Naive thymus-derived CD8-positive, alpha-beta T cell (primary cell): ENCODE data around the gene CCDC85B. TPM values are rescaled to one million over a fixed set of nuclear protein-coding genes. Genes with fewer than 3 reads are reported as not detected.

Source experiments
- ATAC-seq, 2 donors: fragments of 150-1000 bp; cut with Tn5 transposase in 1 of 2; sonication (Bioruptor Pico), chemical (Tn5 transposase) in 1 of 2; 1 replicate in 1 of 2; 2 replicates in 1 of 2; pipeline ENCODE4 v1.10.0; 2021; ENCODE audit warnings: mild to moderate bottlenecking in 2 of 2, moderate library complexity in 2 of 2
- POLR2A ChIA-PET: fragments of 350-600 bp; sonication (Branson Sonifier 250); formaldehyde crosslinking; loops from one replicate; lab custom pipeline; 2021; ENCODE audit warnings: antibody characterized with exemption; lab: Charles Lee
- DNase-seq, 10 donors: peaks; one replicate each; pipeline versions ENCODE4 v3.0.0 to v3.0.0-alpha.2; 2020 to 2022
- H3K27ac Mint-ChIP-seq, 10 donors: one replicate each; pipeline ENCODE4 v1.8.0; 2020 to 2022; ENCODE audit warnings: mild to moderate bottlenecking in 10 of 10, mixed read lengths in 10 of 10, moderate library complexity in 4 of 10, inconsistent platforms in 1 of 10
- H3K27me3 Mint-ChIP-seq, 5 donors: one replicate each; pipeline ENCODE4 v1.8.0; 2021 to 2022; ENCODE audit warnings: mixed read lengths in 5 of 5
- H3K36me3 Mint-ChIP-seq, 3 donors: one replicate each; pipeline ENCODE4 v1.8.0; 2020 to 2022; ENCODE audit warnings: mixed read lengths in 3 of 3, mild to moderate bottlenecking in 2 of 3, inconsistent platforms in 1 of 3
- H3K4me1 Mint-ChIP-seq, 4 donors: one replicate each; pipeline ENCODE4 v1.8.0; 2021 to 2022; ENCODE audit warnings: mixed read lengths in 4 of 4
- H3K4me3 Mint-ChIP-seq, 10 donors: one replicate each; pipeline ENCODE4 v1.8.0; 2020 to 2022; ENCODE audit warnings: mild to moderate bottlenecking in 10 of 10, mixed read lengths in 10 of 10, moderate library complexity in 6 of 10, inconsistent platforms in 1 of 10
- H3K9me3 Mint-ChIP-seq, 9 donors: one replicate each; pipeline ENCODE4 v1.8.0; 2020 to 2022; ENCODE audit warnings: mixed read lengths in 9 of 9, mild to moderate bottlenecking in 3 of 9, inconsistent platforms in 1 of 9, moderate library complexity in 1 of 9
- polyA plus RNA-seq, 3 donors: library from polyadenylated mRNA; unstranded; fragments of 300-500 nt; fragmentation: Illumina TruSeq; gene quantifications; one replicate each; pipeline ENCODE4 v1.2.3, GENCODE V29; 2021
- total RNA-seq, 8 experiments: library from RNA in 2 of 8; stranded (reverse) in 2 of 8; gene quantifications; one replicate each; pipeline ENCODE4 v1.2.3 and lab custom pipeline; 2021 to 2026

The CCDC85B gene
- total and polyA plus RNA-seq, 5 experiments from 2014 or later: 25.8 to 83.6 (median 77.2) TPM

DNA sequence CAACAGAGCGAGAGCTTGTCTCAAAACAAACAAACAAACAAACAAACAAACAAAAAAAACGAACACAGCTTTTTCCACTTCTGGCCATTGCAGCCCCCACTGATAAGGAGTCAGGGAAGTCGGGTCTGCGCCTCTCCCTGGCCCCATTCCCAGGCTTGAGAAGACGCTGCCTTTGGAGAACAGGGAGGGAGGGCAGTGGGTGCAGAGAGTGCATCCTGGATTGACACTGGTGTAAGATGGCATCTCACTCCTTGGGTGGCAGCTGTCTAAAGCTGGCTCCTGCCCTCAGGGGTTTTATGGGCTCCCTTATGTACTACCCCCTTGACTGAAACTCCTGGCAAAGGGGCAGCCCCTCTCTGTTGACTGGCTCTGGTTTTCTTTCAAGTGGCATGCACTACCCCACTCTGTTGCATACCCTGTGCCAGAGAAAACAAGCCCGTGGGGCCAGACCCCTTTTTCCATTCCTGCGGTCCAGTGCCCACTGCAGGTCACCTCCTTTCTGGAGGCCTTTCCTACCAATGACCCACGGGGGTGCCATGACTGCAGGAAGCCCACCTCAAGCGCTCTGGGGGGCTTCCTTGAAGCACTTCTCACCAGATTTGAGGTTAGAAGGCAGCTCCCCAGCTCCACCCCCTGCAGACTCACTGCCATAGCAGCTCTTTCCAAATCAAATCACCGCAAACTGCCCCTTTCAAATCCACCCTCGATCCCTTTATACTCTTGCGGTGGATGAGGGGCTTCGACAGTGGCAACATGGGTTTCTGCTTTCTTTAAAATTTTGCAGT is 41.5 kb downstream of the CCDC85B start:
- H3K4me1 Mint-ChIP-seq: peaks cover 22 to 53% (median 42%) of the 10 kb centered on the region in 4 donors
- ATAC-seq: peak; percentile 33 to 42

DNA sequence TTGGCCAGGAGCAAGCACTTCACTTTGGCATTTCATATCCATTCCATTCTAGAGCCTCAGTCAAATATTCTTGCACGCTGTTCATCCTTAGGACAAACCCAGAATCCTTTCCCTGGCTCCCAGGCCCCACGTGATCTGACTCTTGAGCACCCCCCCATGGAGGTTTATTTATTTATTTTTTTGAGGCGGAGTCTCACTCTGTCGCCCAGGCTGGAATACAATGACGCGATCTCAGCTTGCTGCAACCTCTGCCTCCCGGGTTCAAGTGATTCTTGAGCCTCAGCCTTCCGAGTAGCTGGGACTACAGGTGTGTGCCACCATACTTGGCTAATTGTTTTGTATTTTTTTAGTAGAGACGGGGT is 42.1 kb downstream of the CCDC85B start:
- H3K4me3 Mint-ChIP-seq: peak overlapping the region in 4 of 10 donors; percentile 12 to 62 (median 52)
- H3K4me1 Mint-ChIP-seq: peaks cover 18 to 47% (median 36%) of the 10 kb centered on the region in 4 donors
- POLR2A ChIA-PET: interaction anchor here (0.7 to 8.2 kb wide), 10 partner anchors 11 to 73 kb away, joined by 3 to 151 read pairs (median 4); partner anchors contain the start of genes BANF1, CCDC85B, EIF1AD and FIBP
- H3K27ac Mint-ChIP-seq: peak overlapping the region in 9 of 10 donors; percentile 25 to 90 (median 83)
- H3K9me3 Mint-ChIP-seq: no peaks in the 10 kb centered on the region
- no peaks in the 10 kb centered on the region for H3K27me3 Mint-ChIP-seq
- no peaks in the 10 kb centered on the region for H3K36me3 Mint-ChIP-seq
- peak in 1 of 10 donors; percentile 16 for DNase-seq
- no peak for ATAC-seq

More for the DNA sequence above, 41.5 kb downstream of the CCDC85B start:
- no peaks in the 10 kb centered on the region for H3K9me3 Mint-ChIP-seq
- H3K36me3 Mint-ChIP-seq: no peaks in the 10 kb centered on the region
- no peaks in the 10 kb centered on the region for H3K27me3 Mint-ChIP-seq
- POLR2A ChIA-PET: interaction anchor here (0.7 to 8.2 kb wide), 14 partner anchors 9 to 72 kb away, joined by 3 to 151 read pairs (median 4); partner anchors contain the start of genes BANF1, CCDC85B, EIF1AD and FIBP
- peak overlapping the region; percentile 25 to 90 (median 84) for H3K27ac Mint-ChIP-seq
- peak overlapping the region in 5 of 10 donors; percentile 12 to 62 (median 51) for H3K4me3 Mint-ChIP-seq
- DNase-seq: peak in 6 of 10 donors; percentile 23 to 71 (median 36)

DNA sequence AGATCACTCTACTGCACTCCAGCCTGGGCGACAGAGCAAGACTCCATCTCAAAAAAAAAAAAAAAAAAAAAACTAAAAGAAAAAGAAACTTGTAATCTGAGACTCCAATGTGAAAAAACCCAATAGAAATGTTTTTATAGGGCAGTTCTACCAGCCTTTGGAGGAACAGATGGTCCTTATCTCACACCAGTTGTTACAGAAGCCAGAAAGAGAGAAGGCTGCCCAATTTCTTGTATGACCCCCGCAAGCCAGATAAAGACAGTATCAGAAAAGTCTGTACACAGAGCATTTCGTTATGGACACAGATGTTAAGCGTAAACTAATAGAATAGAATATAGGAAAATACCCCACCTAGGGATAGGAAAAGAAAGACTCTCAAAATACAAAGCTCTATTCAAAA is 43.5 kb downstream of the CCDC85B start:
- POLR2A ChIA-PET: interaction anchor here (8.2 kb wide), 1 partner anchor 46 kb away, joined by 151 read pairs; the partner anchor contains the start of genes CCDC85B and FIBP
- no peak for DNase-seq

DNA sequence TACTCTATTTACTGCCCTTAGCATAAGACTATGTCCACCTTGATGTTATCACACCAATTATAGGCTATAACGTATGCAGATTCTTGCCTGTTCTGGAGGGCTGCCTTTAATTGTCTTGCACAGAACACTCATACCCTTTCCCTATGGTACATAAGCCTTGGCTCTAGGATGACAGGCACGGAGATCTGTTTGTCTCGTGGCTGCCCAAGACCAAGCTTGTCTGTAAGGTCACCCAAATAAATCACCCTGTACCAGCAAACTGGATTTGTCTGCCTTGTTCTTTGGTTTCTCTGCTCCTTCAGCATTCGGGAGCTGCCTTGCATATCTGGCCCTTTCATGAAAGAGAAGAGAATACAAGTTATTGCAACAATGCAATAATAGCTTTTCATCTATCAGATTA is 47.3 kb downstream of the CCDC85B start:
- peak overlapping the region in 1 of 10 donors; percentile 74 for H3K27ac Mint-ChIP-seq
- no peak for DNase-seq
- POLR2A ChIA-PET: interaction anchor here (0.9 to 1.5 kb wide), 3 partner anchors 10 to 50 kb away, joined by 3 to 6 read pairs (median 5); partner anchors contain the start of gene FIBP
- no peak for ATAC-seq
- H3K27me3 Mint-ChIP-seq: peaks cover 0 to 5% (median 0%) of the 10 kb centered on the region in 5 donors
- H3K9me3 Mint-ChIP-seq: no peaks in the 10 kb centered on the region
- H3K36me3 Mint-ChIP-seq: no peaks in the 10 kb centered on the region
- H3K4me3 Mint-ChIP-seq: no peak overlapping the region
- peaks cover 0 to 10% (median 2%) of the 10 kb centered on the region in 4 donors for H3K4me1 Mint-ChIP-seq

More for the DNA sequence above, 43.5 kb downstream of the CCDC85B start:
- no peak for ATAC-seq
- no peak overlapping the region for H3K4me3 Mint-ChIP-seq
- no peaks in the 10 kb centered on the region for H3K9me3 Mint-ChIP-seq
- no peaks in the 10 kb centered on the region for H3K36me3 Mint-ChIP-seq
- no peak overlapping the region for H3K27ac Mint-ChIP-seq
- no peaks in the 10 kb centered on the region for H3K27me3 Mint-ChIP-seq
- H3K4me1 Mint-ChIP-seq: peaks cover 8 to 32% (median 21%) of the 10 kb centered on the region in 4 donors

Other genes starting within 250 kb of the CCDC85B start
- gene RELA, start 227.8 kb upstream of the CCDC85B start, total RNA-seq: 100 to 1,000 TPM; 175 to 184 TPM
- gene RELA, start 227.8 kb upstream of the CCDC85B start, polyA plus RNA-seq: 10 to 100 TPM; 38.4 to 69.8 (median 56.6) TPM
- 100 to 1,000 TPM; 105 to 125 TPM for gene KAT5, start 178.4 kb upstream of the CCDC85B start, total RNA-seq
- gene KAT5, start 178.4 kb upstream of the CCDC85B start, polyA plus RNA-seq: 10 to 100 TPM; 38.0 to 57.3 (median 54.0) TPM
- 10 to 100 TPM; 62.0 to 69.9 TPM for gene RNASEH2C, start 169.9 kb upstream of the CCDC85B start, total RNA-seq
- 10 to 100 TPM; 73.4 to 99.0 (median 98.2) TPM for gene RNASEH2C, start 169.9 kb upstream of the CCDC85B start, polyA plus RNA-seq
- gene AP5B1, start 109.7 kb upstream of the CCDC85B start, total RNA-seq: 10 to 100 TPM; 25.5 to 25.8 TPM
- 10 to 100 TPM in 2 of 3 donors, 1 to 10 TPM in 1; 8.6 to 15.2 (median 10.2) TPM for gene AP5B1, start 109.7 kb upstream of the CCDC85B start, polyA plus RNA-seq
- not detected for gene OVOL1, start 103.6 kb upstream of the CCDC85B start, total RNA-seq
- not detected for gene OVOL1, start 103.6 kb upstream of the CCDC85B start, polyA plus RNA-seq
- gene SNX32, start 56.7 kb upstream of the CCDC85B start, total RNA-seq: 1 to 10 TPM; 2.1 to 2.2 TPM
- 1 to 10 TPM in 1 of 3 donors, under 1 TPM in 2; 0.39 to 1.5 (median 0.40) TPM for gene SNX32, start 56.7 kb upstream of the CCDC85B start, polyA plus RNA-seq
- gene CFL1, start 32.5 kb upstream of the CCDC85B start, total RNA-seq: 100 to 1,000 TPM; 486 to 532 TPM
- 1,000 to 10,000 TPM; 2,347 to 2,575 (median 2,358) TPM for gene CFL1, start 32.5 kb upstream of the CCDC85B start, polyA plus RNA-seq
- 10 to 100 TPM; 91.9 to 97.8 TPM for gene MUS81, start 30.2 kb upstream of the CCDC85B start, total RNA-seq
- 10 to 100 TPM; 21.7 to 26.5 (median 24.5) TPM for gene MUS81, start 30.2 kb upstream of the CCDC85B start, polyA plus RNA-seq
- 10 to 100 TPM; 15.2 to 16.9 TPM for gene EFEMP2, start 17.9 kb upstream of the CCDC85B start, total RNA-seq
- 1 to 10 TPM in 2 of 3 donors, not detected in 1; 1.8 to 2.5 TPM for gene EFEMP2, start 17.9 kb upstream of the CCDC85B start, polyA plus RNA-seq
- gene CTSW, start 10.8 kb upstream of the CCDC85B start, total RNA-seq: 10 to 100 TPM; 52.1 to 52.6 TPM
- 100 to 1,000 TPM; 255 to 495 (median 475) TPM for gene CTSW, start 10.8 kb upstream of the CCDC85B start, polyA plus RNA-seq
- gene FIBP, start 2.2 kb upstream of the CCDC85B start, total RNA-seq: 10 to 100 TPM; 33.0 to 35.6 TPM
- gene FIBP, start 2.2 kb upstream of the CCDC85B start, polyA plus RNA-seq: 10 to 100 TPM; 74.9 to 97.6 (median 86.0) TPM
- not detected for gene FOSL1, start 9.7 kb downstream of the CCDC85B start, total RNA-seq
- gene FOSL1, start 9.7 kb downstream of the CCDC85B start, polyA plus RNA-seq: under 1 TPM in 2 of 3 donors, not detected in 1; 0.17 to 0.22 TPM
- gene C11orf68, start 28.4 kb downstream of the CCDC85B start, total RNA-seq: 10 to 100 TPM; 53.5 to 57.8 TPM
- gene C11orf68, start 28.4 kb downstream of the CCDC85B start, polyA plus RNA-seq: 10 to 100 TPM; 46.0 to 82.2 (median 67.3) TPM
- gene DRAP1, start 28.8 kb downstream of the CCDC85B start, total RNA-seq: 10 to 100 TPM; 73.1 to 75.8 TPM
- 100 to 1,000 TPM; 103 to 112 (median 110) TPM for gene DRAP1, start 28.8 kb downstream of the CCDC85B start, polyA plus RNA-seq
- gene TSGA10IP, start 54.8 kb downstream of the CCDC85B start, total RNA-seq: not detected
- gene TSGA10IP, start 54.8 kb downstream of the CCDC85B start, polyA plus RNA-seq: not detected
- 10 to 100 TPM; 81.9 to 91.9 TPM for gene SART1, start 71.1 kb downstream of the CCDC85B start, total RNA-seq
- 10 to 100 TPM; 16.2 to 57.3 (median 30.4) TPM for gene SART1, start 71.1 kb downstream of the CCDC85B start, polyA plus RNA-seq
- 10 to 100 TPM; 62.4 to 64.8 TPM for gene EIF1AD, start 111.5 kb downstream of the CCDC85B start, total RNA-seq
- gene EIF1AD, start 111.5 kb downstream of the CCDC85B start, polyA plus RNA-seq: 10 to 100 TPM; 11.5 to 18.7 (median 14.3) TPM
- gene BANF1, start 111.8 kb downstream of the CCDC85B start, total RNA-seq: 100 to 1,000 TPM in 1 of 2 experiments, 10 to 100 TPM in 1; 96.2 to 101 TPM
- 100 to 1,000 TPM; 225 to 250 (median 241) TPM for gene BANF1, start 111.8 kb downstream of the CCDC85B start, polyA plus RNA-seq
- gene CST6, start 121.3 kb downstream of the CCDC85B start, total RNA-seq: not detected
- not detected for gene CST6, start 121.3 kb downstream of the CCDC85B start, polyA plus RNA-seq
- gene CATSPER1, start 135.8 kb downstream of the CCDC85B start, total RNA-seq: not detected
- gene CATSPER1, start 135.8 kb downstream of the CCDC85B start, polyA plus RNA-seq: under 1 TPM in 1 of 3 donors, not detected in 2; 0.11 TPM
- not detected for gene GAL3ST3, start 158.5 kb downstream of the CCDC85B start, total RNA-seq
- gene GAL3ST3, start 158.5 kb downstream of the CCDC85B start, polyA plus RNA-seq: under 1 TPM in 1 of 3 donors, not detected in 2; 0.27 TPM
- 100 to 1,000 TPM; 184 to 197 TPM for gene SF3B2, start 161.7 kb downstream of the CCDC85B start, total RNA-seq
- 100 to 1,000 TPM in 1 of 3 donors, 10 to 100 TPM in 2; 70.3 to 115 (median 91.6) TPM for gene SF3B2, start 161.7 kb downstream of the CCDC85B start, polyA plus RNA-seq
- 100 to 1,000 TPM; 312 to 317 TPM for gene PACS1, start 179.6 kb downstream of the CCDC85B start, total RNA-seq
- gene PACS1, start 179.6 kb downstream of the CCDC85B start, polyA plus RNA-seq: 10 to 100 TPM; 35.9 to 98.8 (median 49.9) TPM